Measurements from ENCODE around the gene PRR5.

DNA sequence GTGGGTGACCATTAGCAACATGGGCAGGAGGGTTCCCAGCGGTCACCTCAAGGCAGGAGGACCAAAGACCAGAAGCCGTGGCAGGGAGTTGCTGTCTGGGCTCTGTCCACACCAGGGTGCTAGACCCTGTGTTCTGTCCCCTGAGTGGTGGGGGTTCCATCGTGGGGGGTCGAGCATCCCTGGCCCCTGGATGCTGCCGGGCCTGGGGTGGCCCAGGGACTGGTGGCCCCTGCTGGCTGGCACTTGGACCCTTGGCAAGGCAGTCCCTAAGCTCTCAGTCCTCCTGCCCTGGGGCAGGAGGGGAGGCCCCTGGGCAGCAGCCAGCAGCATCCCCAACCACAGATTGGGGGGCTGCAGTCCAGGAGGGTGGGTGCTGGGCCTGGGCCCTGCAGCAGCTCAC, 37.0 kb downstream of the PRR5 start:
- TF ChIP-seq, protein P1, sequence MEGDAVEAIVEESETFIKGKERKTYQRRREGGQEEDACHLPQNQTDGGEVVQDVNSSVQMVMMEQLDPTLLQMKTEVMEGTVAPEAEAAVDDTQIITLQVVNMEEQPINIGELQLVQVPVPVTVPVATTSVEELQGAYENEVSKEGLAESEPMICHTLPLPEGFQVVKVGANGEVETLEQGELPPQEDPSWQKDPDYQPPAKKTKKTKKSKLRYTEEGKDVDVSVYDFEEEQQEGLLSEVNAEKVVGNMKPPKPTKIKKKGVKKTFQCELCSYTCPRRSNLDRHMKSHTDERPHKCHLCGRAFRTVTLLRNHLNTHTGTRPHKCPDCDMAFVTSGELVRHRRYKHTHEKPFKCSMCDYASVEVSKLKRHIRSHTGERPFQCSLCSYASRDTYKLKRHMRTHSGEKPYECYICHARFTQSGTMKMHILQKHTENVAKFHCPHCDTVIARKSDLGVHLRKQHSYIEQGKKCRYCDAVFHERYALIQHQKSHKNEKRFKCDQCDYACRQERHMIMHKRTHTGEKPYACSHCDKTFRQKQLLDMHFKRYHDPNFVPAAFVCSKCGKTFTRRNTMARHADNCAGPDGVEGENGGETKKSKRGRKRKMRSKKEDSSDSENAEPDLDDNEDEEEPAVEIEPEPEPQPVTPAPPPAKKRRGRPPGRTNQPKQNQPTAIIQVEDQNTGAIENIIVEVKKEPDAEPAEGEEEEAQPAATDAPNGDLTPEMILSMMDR (IDR thresholded peaks at IDR 0.05): no peak
- no peak for TF ChIP-seq EZH2phosphoT487 (IDR thresholded peaks at IDR 0.05)
- TF ChIP-seq EZH2 (IDR thresholded peaks at IDR 0.05): no peak
